RWPE1 (cell line): ENCODE data around the gene TSPAN4.

Experiments
- CTCF ChIA-PET: fragments of 350-600 bp; sonication (Branson Sonifier 250); formaldehyde crosslinking; extraction: SDS; loops from one replicate; lab custom pipeline; 2021; lab: Yijun Ruan, JAX
- POLR2A ChIA-PET: fragments of 400-600 bp; formaldehyde crosslinking; extraction: SDS; loops from one replicate; lab custom pipeline; 2020; ENCODE audit warnings: antibody characterized with exemption; ENCODE audit not compliant: low non-redundant PET; lab: Yijun Ruan, JAX
- DNase-seq: peaks from one replicate; pipeline ENCODE4 v3.0.0; 2012; ENCODE audit warnings: low spot score
- H3K27ac ChIP-seq: fragments of 450-650 bp; 2 replicates; pipeline ENCODE4 v1.5.1; 2017
- CTCF ChIP-seq: fragments of 450-650 bp; conservative IDR thresholded peaks from 2 replicates; pipeline ENCODE4 v1.5.1; 2017; ENCODE audit warnings: low read depth, mild to moderate bottlenecking

Gene TSPAN4

GRCh38 chr11:865462-866430 is 23.1 kb downstream of the TSPAN4 start:
- CTCF ChIA-PET, result interaction anchor here (0.6 to 0.7 kb wide), 2 partner anchors 186 to 189 kb away, joined by 3 read pairs; no protein-coding TSS in a partner anchor
- no peak for DNase-seq
- peak overlapping the region; percentile 74 for H3K27ac ChIP-seq
- POLR2A ChIA-PET, result interaction anchor here (0.6 kb wide), 1 partner anchor 44 kb away, joined by 7 read pairs; no protein-coding TSS in a partner anchor
- TF ChIP-seq CTCF, result no peak

- DNase-seq, result no peak
- ChIA-PET CTCF (interaction anchor here (0.6 to 1.2 kb wide), 2 partner anchors 31 to 185 kb away, joined by 3 read pairs; no protein-coding TSS in a partner anchor), POLR2A (interaction anchor here (0.6 kb wide), 1 partner anchor 44 kb away, joined by 7 read pairs; no protein-coding TSS in a partner anchor)
- peak overlapping the region; percentile 74 for H3K27ac ChIP-seq
- TF ChIP-seq CTCF, result no peak
These were observed 23.8 kb downstream of the TSPAN4 start for GRCh38 chr11:866481-866880.

- CTCF ChIA-PET, result interaction anchor here (0.6 to 1.2 kb wide), 2 partner anchors 30 to 1330 kb away, joined by 3 read pairs; no protein-coding TSS in a partner anchor
- POLR2A ChIA-PET, result interaction anchor here (0.6 kb wide), 1 partner anchor 49 kb away, joined by 4 read pairs; the partner anchor contains the start of gene PNPLA2
- no peak for TF ChIP-seq CTCF
- H3K27ac ChIP-seq, result peak overlapping the region; percentile 74
- DNase-seq, result no peak
These were observed 25.3 kb downstream of the TSPAN4 start for GRCh38 chr11:867856-868358.

- CTCF ChIA-PET, result no interaction called here
- no peak for TF ChIP-seq CTCF
- no peak for DNase-seq
- H3K27ac ChIP-seq, result peak overlapping the region; percentile 74
- POLR2A ChIA-PET, result no interaction called here
These were observed 25.7 kb downstream of the TSPAN4 start for GRCh38 chr11:868394-868793.

- no peak for TF ChIP-seq CTCF
- POLR2A ChIA-PET, result interaction anchor here (1.0 kb wide), 1 partner anchor 27 kb away, joined by 3 read pairs; no protein-coding TSS in a partner anchor
- CTCF ChIA-PET, result interaction anchor here (0.9 kb wide), 1 partner anchor 26 kb away, joined by 3 read pairs; no protein-coding TSS in a partner anchor
- peak overlapping the region; percentile 74 for H3K27ac ChIP-seq
- no peak for DNase-seq
These were observed 26.1 kb downstream of the TSPAN4 start for GRCh38 chr11:868802-869201.
